Measurements from ENCODE around the gene DACH1.

GRCh38 chr13:71775966-71776365 lies 91.0 kb downstream of the DACH1 start:
- TF ChIP-seq, protein P1, sequence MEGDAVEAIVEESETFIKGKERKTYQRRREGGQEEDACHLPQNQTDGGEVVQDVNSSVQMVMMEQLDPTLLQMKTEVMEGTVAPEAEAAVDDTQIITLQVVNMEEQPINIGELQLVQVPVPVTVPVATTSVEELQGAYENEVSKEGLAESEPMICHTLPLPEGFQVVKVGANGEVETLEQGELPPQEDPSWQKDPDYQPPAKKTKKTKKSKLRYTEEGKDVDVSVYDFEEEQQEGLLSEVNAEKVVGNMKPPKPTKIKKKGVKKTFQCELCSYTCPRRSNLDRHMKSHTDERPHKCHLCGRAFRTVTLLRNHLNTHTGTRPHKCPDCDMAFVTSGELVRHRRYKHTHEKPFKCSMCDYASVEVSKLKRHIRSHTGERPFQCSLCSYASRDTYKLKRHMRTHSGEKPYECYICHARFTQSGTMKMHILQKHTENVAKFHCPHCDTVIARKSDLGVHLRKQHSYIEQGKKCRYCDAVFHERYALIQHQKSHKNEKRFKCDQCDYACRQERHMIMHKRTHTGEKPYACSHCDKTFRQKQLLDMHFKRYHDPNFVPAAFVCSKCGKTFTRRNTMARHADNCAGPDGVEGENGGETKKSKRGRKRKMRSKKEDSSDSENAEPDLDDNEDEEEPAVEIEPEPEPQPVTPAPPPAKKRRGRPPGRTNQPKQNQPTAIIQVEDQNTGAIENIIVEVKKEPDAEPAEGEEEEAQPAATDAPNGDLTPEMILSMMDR (IDR thresholded peaks at IDR 0.05 in 4 of 5, conservative IDR thresholded peaks at IDR 0.05 in 1 of 5): no peak
- TF ChIP-seq POLR2A (IDR thresholded peaks at IDR 0.05): no peak
